Fibroblast of upper back skin (primary cell): ENCODE measurements around the gene MMRN1.

ENCODE experiments used
- DNase-seq: peaks from one replicate; pipeline ENCODE4 v3.0.0-alpha.2; 2013

Gene MMRN1

GRCh38 chr4:90001023-90001422 is 106.4 kb downstream of the MMRN1 start:
- no peak for DNase-seq

- no peak for DNase-seq
Observed at GRCh38 chr4:90002441-90003062, 107.9 kb downstream of the MMRN1 start.
